Breast epithelium (tissue), 4 donors: Measurements from ENCODE around the gene AVPR2. TPM values are rescaled to one million over a fixed set of nuclear protein-coding genes. Genes with fewer than 3 reads are reported as not detected.

Source experiments
- DNase-seq, 2 donors: peaks; one replicate each; pipeline ENCODE4 v3.0.0-alpha.2; 2019; ENCODE audit warnings: low spot score in 2 of 2
- H3K27ac ChIP-seq, 2 donors: fragments of 200-600 bp; sonication (generic) in 1 of 2; one replicate each; pipeline ENCODE4 v1.5.1; 2016 to 2019; ENCODE audit warnings: mild to moderate bottlenecking in 1 of 2
- H3K27me3 ChIP-seq, 2 donors: fragments of 200-600 bp; sonication (generic) in 1 of 2; one replicate each; pipeline versions ENCODE4 v1.5.1 to v1.6.0; 2017 to 2019; ENCODE audit warnings: control low read depth in 1 of 2, mild to moderate bottlenecking in 1 of 2
- H3K36me3 ChIP-seq: fragments of 200-600 bp; one replicate; pipeline ENCODE4 v1.5.1; 2019
- H3K4me1 ChIP-seq, 2 donors: fragments of 200-600 bp; sonication (generic); one replicate each; pipeline ENCODE4 v1.5.1; 2016 to 2019; ENCODE audit warnings: control low read depth in 1 of 2
- H3K4me3 ChIP-seq, 3 donors: fragments of 200-600 bp; sonication (generic); 1 replicate in 2 of 3; 2 replicates in 1 of 3; pipeline ENCODE4 v1.5.1; 2016 to 2019; ENCODE audit warnings: mild to moderate bottlenecking in 3 of 3, moderate library complexity in 2 of 3
- H3K9me3 ChIP-seq, 2 donors: fragments of 200-600 bp; sonication (generic) in 1 of 2; one replicate each; pipeline ENCODE4 v1.5.1; 2016 to 2019; ENCODE audit warnings: control low read depth in 1 of 2
- CTCF ChIP-seq, 3 donors: fragments of 450-650 bp; IDR thresholded peaks; one replicate each; pipeline ENCODE4 v1.5.1; 2016 to 2017; ENCODE audit warnings: antibody characterized with exemption in 3 of 3, mild to moderate bottlenecking in 3 of 3, moderate library complexity in 3 of 3
- POLR2A ChIP-seq: fragments of 450-650 bp; IDR thresholded peaks from one replicate; pipeline ENCODE4 v1.6.1; 2016; ENCODE audit warnings: antibody characterized with exemption, mild to moderate bottlenecking, moderate library complexity
- POLR2AphosphoS5 ChIP-seq, 3 donors: sonication (generic); formaldehyde crosslinking; IDR thresholded peaks; one replicate each; pipeline ENCODE4 v1.6.1; 2017; ENCODE audit warnings: antibody characterized with exemption in 3 of 3
- intact Hi-C: fragments of 100-400 bp; cut with DNase I; formaldehyde crosslinking; loops from one replicate; pipeline ENCODE4 v1.15.1; 2023; ENCODE audit warnings: low total_unique reads
- total RNA-seq, 3 donors: library from RNA; depleted of rRNA; stranded (reverse); fragments of >200 nt; gene quantifications; one replicate each; pipeline ENCODE4 v1.1.0, GENCODE V29; 2016

Gene AVPR2
- total RNA-seq, 3 donors from 2014 or later = 0.44 to 5.9 (median 5.3) TPM

GRCh38 chrX:153861733-153862310 is 42.7 kb upstream of the AVPR2 start:
- no peak overlapping the region for H3K4me3 ChIP-seq
- H3K27me3 ChIP-seq = peaks cover 0 to 65% of the 10 kb centered on the region in 2 donors
- intact Hi-C loops = no loop called here
- TF ChIP-seq POLR2A = no peak
- TF ChIP-seq POLR2AphosphoS5 (IDR thresholded peaks at IDR 0.05) = no peak
- no peak for TF ChIP-seq CTCF (IDR thresholded peaks at IDR 0.05)
- no peaks in the 10 kb centered on the region for H3K9me3 ChIP-seq
- no peak overlapping the region for H3K27ac ChIP-seq
- no peaks in the 10 kb centered on the region for H3K36me3 ChIP-seq
- no peak for DNase-seq
- no peaks in the 10 kb centered on the region for H3K4me1 ChIP-seq

- intact Hi-C loops = no loop called here
- Histone ChIP-seq H3K9me3 (no peaks in the 10 kb centered on the region), H3K27me3 (peaks cover 0 to 68% of the 10 kb centered on the region in 2 donors), H3K4me3 (no peak overlapping the region), H3K4me1 (no peaks in the 10 kb centered on the region), H3K36me3 (no peaks in the 10 kb centered on the region), H3K27ac (no peak overlapping the region)
- DNase-seq = no peak
- TF ChIP-seq CTCF (IDR thresholded peaks at IDR 0.05) (no peak), POLR2AphosphoS5 (IDR thresholded peaks at IDR 0.05) (no peak), POLR2A (no peak)
Measured at GRCh38 chrX:153862369-153863250, 41.9 kb upstream of the AVPR2 start.

- intact Hi-C loops = no loop called here
- no peaks in the 10 kb centered on the region for H3K4me1 ChIP-seq
- no peak overlapping the region for H3K4me3 ChIP-seq
- no peak for TF ChIP-seq POLR2AphosphoS5 (IDR thresholded peaks at IDR 0.05)
- no peak for TF ChIP-seq CTCF (IDR thresholded peaks at IDR 0.05)
- no peak for TF ChIP-seq POLR2A
- no peak for DNase-seq
- H3K9me3 ChIP-seq = no peaks in the 10 kb centered on the region
- H3K36me3 ChIP-seq = no peaks in the 10 kb centered on the region
- no peak overlapping the region for H3K27ac ChIP-seq
- peaks cover 0 to 67% of the 10 kb centered on the region in 2 donors for H3K27me3 ChIP-seq
Measured at GRCh38 chrX:153863251-153863991, 41.1 kb upstream of the AVPR2 start.

GRCh38 chrX:153864101-153864500 is 40.4 kb upstream of the AVPR2 start:
- peaks cover 0 to 72% of the 10 kb centered on the region in 2 donors for H3K27me3 ChIP-seq
- no peak overlapping the region for H3K27ac ChIP-seq
- DNase-seq = no peak
- TF ChIP-seq POLR2AphosphoS5 (IDR thresholded peaks at IDR 0.05) (no peak), POLR2A (no peak), CTCF (IDR thresholded peaks at IDR 0.05) (no peak)
- no peak overlapping the region for H3K4me3 ChIP-seq
- no peaks in the 10 kb centered on the region for H3K9me3 ChIP-seq
- H3K36me3 ChIP-seq = no peaks in the 10 kb centered on the region
- intact Hi-C loops = no loop called here
- no peaks in the 10 kb centered on the region for H3K4me1 ChIP-seq
